Endothelial cell of umbilical vein (primary cell): ENCODE measurements around the gene OR4F17. TPM values are rescaled to one million over a fixed set of nuclear protein-coding genes. Genes with fewer than 3 reads are reported as not detected.

ENCODE experiments used
- polyA plus RNA-seq, 4 experiments: library from polyadenylated mRNA; depleted of rRNA in 3 of 4; stranded (reverse) in 3 of 4; unstranded in 1 of 4; fragments of >200 nt; gene quantifications; 2 replicates each; pipeline versions ENCODE4 v1.2.1 to v1.2.3, GENCODE V29; 2011 to 2012; ENCODE audit warnings: missing spikeins in 1 of 4
- total RNA-seq: library from RNA; stranded (reverse); gene quantifications from 2 replicates; pipeline ENCODE4 v1.2.3, GENCODE V29; 2021

The OR4F17 gene
- total and polyA plus RNA-seq, 2 donors (not counting 3 experiments of a cell fraction or from before 2014, with no cell fraction given) = not detected

Other genes starting within 250 kb of the OR4F17 start
- gene PLPP2, start 184.3 kb downstream of the OR4F17 start, total RNA-seq = 12.0 and 27.9 TPM in 2 replicates
- 34.3 and 36.3 TPM in 2 replicates for gene PLPP2, start 184.3 kb downstream of the OR4F17 start, polyA plus RNA-seq
- 41.7 and 44.9 TPM in 2 replicates for gene MIER2, start 237.7 kb downstream of the OR4F17 start, total RNA-seq
- gene MIER2, start 237.7 kb downstream of the OR4F17 start, polyA plus RNA-seq = 20.3 and 26.8 TPM in 2 replicates